C4-2B (cell line): Measurements from ENCODE around the gene WDR74.
A peak's percentile ranks its signal among the peaks of the same experiment; 100 is the strongest.

Experiments used
- H3K27ac ChIP-seq: fragments of 450-650 bp; 2 replicates; pipeline ENCODE4 v1.5.1; 2017
- ZFX ChIP-seq: fragments of 450-650 bp; IDR thresholded peaks from 2 replicates; pipeline ENCODE4 v1.6.1; 2017
- TF ChIP-seq, protein P1 (sequence below): fragments of 450-650 bp; conservative IDR thresholded peaks from 2 replicates; pipeline ENCODE4 v1.5.1; 2017; ENCODE audit warnings: mild to moderate bottlenecking

Gene WDR74

GRCh38 chr11:62805961-62806441 lies 33.4 kb downstream of the WDR74 start:
- TF ChIP-seq, protein P1, sequence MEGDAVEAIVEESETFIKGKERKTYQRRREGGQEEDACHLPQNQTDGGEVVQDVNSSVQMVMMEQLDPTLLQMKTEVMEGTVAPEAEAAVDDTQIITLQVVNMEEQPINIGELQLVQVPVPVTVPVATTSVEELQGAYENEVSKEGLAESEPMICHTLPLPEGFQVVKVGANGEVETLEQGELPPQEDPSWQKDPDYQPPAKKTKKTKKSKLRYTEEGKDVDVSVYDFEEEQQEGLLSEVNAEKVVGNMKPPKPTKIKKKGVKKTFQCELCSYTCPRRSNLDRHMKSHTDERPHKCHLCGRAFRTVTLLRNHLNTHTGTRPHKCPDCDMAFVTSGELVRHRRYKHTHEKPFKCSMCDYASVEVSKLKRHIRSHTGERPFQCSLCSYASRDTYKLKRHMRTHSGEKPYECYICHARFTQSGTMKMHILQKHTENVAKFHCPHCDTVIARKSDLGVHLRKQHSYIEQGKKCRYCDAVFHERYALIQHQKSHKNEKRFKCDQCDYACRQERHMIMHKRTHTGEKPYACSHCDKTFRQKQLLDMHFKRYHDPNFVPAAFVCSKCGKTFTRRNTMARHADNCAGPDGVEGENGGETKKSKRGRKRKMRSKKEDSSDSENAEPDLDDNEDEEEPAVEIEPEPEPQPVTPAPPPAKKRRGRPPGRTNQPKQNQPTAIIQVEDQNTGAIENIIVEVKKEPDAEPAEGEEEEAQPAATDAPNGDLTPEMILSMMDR, result no peak
- TF ChIP-seq ZFX, result no peak
- H3K27ac ChIP-seq, result peak overlapping the region; percentile 83

- TF ChIP-seq, protein P1, result no peak
- peak; percentile 95 for TF ChIP-seq ZFX
- peak within 1 kb of the TSS; percentile 83 for H3K27ac ChIP-seq
These were observed 34.1 kb downstream of the WDR74 start, which contains the start of gene NXF1 for GRCh38 chr11:62805076-62805892. Gene NXF1 (minus strand): TSS chr11:62805440. CDS start chr11:62805356, 84 bp downstream.

- no peak for TF ChIP-seq ZFX
- TF ChIP-seq, protein P1, result no peak
- H3K27ac ChIP-seq, result peak overlapping the region; percentile 83
These were observed 34.9 kb downstream of the WDR74 start for GRCh38 chr11:62804310-62805075.

GRCh38 chr11:62801071-62801470 lies 38.3 kb downstream of the WDR74 start:
- TF ChIP-seq ZFX, result no peak
- TF ChIP-seq, protein P1, result no peak
- H3K27ac ChIP-seq, result no peak overlapping the region

GRCh38 chr11:62799486-62799885 lies 39.9 kb downstream of the WDR74 start:
- no peak overlapping the region for H3K27ac ChIP-seq
- TF ChIP-seq ZFX, result no peak
- TF ChIP-seq, protein P1, result no peak

GRCh38 chr11:62796281-62796680 lies 43.1 kb downstream of the WDR74 start:
- no peak overlapping the region for H3K27ac ChIP-seq
- TF ChIP-seq, protein P1, result no peak
- no peak for TF ChIP-seq ZFX
